ENCODE results near the gene IQSEC1.

IQSEC1 gene

DNA sequence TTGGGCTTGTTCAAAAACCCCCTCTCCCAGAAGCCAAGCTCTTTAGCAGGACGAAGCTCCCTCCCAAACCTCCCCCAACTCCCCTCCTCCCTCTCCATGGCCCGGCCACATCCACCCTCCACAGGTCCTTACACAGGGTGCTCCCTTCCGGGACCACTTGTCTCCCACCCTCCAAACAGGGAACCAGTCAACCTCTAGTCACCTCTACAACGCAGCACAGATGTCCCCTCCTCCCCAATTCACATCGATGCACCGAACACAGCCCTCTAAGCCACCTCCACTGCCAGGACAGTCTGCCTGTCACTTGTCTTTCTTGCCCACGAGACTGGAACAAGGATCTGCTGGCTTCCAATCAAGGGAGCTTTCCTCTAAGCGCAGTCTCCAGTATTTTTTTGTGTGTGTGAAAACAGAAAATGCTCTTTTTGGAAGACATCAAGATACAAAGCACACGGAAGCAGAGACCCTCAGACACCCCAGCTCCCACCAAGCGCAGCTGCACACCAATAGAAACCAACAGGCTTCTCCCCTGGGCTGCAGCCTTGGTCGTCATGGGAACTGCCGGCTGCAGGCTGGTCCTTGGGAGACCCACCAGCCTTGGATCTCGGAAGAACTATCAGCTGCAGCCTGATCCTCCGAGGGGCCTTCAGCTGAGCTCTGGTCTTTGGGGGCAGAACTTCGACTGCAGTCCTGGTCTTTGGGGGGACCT lies 26.5 kb downstream of the IQSEC1 start:
- no peak for FAIRE-seq

DNA sequence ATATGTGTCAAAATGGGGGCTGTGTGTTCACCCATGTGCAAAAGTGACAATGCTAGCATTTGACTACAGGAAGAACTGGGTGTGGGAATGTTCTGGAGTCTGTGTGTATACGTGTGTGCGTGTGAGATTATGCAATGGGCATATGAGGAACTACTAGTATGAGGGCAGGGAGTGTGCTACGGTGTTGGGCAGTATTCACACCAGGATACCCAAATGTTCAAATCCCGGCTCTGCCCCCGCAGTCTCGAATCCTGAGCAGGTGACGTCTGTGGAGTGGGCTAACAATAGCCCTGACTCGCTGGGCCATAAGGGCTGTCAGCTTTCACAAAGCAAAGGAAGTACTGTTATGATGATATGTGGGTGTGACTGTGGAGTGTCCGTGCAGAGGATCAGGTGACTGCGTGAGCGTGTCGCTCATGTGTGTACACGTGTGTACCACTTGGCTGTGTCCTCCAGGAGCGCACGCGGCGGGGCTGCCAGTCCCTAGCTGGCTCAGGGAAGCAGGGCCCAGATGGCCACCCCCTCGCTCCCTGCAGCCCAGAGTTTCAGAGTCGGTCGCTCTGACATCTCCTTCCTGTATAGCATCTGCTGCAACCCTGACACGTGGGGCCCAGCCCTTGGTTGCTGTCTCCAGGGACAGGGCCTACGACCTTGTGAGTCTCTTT lies 27.2 kb downstream of the IQSEC1 start:
- FAIRE-seq = no peak

DNA sequence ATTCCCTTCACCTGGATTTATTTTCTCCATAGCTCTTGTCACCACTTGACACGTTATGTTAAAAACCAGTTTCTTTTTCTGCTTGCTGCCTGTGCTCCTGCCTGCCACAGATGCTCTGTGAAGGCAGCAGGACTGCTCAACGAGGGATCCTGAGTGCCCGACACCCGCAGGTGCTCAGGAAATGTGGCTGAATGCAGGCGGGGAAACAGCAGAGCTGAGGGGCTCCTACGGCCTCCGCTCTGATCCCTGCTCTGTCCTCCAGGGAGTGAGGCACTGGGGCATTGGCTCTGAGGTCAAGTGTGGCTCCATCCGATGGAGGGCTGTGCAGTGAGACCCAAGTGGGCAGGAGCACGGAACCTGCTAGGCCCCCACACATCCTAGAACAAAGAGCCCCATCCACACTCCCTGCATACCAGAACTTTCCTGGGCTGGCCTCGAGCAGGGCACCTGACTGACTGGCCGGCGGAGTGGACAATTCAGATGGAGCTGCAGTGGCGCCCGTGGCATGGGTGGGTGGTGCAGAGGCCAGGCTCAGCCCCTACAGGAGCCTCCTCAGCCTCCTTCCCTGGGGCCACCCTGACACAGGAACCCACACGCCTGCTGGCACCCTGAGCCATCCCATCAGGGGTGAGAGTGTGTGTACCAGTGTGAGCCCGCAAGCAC lies 27.9 kb downstream of the IQSEC1 start:
- FAIRE-seq = no peak

DNA sequence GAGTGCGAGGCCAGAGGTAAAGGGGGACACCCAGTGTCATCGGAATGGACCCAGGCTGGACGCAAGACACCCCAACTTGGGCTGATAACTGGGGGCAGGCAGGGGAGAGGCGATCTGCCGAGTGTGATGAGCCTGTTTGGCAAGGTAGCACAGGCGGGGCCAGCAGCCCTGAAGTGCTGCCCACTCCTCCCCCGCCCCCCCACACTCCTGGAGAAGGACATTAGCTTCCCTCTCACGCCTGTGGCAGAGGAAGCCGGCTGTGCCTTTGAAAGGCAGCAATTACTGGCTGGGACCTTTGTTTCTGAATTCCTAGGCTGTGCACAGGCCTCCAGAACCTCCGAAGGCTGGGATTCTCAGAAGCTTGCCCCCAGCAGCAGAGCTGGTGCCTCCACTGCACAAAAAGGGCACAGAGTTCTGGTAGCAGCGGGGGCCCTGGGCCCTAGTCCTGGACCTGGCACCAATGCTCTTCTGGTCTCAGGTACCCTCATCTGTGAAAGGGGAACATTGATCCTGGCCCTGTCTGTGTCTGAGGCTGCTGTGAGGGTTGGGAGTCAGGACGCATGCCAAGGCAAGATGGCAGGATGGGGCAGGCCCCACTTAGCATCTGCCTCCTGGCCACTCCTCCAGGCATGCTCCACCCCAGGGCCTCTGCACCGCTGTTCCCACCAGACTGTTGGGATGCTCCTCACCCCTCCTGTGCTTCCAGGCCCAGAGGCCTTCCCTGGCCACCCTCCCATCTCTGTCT lies 28.6 kb downstream of the IQSEC1 start:
- FAIRE-seq = no peak

DNA sequence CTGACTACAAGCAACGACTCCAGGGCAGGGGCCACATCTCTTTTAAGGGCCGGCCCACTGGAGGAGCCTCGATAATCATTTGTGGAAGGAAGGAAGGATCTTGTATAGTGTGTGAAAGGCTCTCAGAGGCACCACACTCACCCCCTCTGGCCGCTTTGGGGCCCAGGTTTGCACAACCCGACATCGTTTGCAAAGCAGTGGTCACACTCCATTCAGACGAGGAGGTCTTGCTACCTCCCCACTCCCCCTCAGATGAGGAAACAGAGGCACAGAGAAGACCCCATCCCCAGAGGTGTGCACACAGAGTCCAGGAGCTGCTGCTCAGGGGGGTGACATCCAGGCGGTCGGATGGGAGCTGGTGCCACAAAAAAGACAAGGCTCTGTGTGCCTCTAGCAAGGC lies 29.6 kb downstream of the IQSEC1 start:
- no peak for FAIRE-seq

DNA sequence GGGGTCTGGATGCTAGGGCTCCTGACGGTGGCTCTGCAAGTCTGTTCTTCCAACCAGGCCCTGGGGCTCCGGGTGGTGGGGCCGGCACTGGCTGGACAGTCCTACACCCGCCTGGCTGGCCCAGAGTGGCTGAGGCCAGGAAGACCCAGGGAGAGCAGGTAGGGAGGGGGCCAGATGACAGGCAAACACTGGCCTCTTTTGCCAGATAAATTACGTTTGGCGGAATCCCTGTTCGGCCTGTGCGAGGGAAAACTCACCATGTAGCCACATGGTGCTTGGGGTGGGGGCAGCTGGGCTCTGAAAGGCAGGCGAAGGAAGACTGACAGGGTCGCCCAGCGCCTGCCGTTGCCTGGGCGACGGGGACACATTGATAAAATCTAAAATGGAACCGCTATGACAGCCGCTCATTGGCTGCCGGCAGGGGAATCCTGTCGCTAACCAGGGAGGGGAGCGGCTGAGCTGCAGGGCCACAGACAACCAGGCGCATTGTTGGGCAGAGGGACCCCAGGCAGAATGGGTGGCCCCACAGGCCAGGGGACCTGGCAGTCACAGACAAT lies 30.4 kb downstream of the IQSEC1 start:
- FAIRE-seq = no peak

DNA sequence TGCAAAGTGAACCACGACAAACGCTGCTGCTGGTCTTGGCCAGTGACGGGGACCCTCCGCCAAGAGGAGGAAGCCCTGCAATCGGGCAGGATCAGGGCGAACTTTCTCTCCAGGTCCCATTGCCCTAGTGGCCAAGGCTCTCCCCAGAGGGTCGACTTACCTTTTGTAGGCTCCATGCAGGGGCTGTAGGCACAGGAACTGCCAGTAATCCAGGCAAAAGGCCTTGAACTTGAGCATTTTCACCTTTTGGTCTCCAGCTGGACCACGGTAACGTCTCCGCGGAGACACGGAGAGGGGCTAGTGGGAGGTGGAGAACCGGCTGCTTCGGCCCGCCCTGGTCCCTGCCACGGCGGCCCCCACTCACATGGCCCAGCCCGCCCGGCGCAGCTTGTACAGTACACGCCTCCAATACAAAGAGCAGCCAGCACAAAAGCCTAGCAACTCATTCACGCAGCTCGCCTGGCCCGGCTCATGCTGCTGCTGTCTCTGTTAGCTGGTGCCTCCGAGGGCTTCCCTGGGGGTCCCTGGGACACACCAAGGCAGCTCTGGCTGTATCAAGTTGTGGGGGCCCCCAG lies 31.0 kb downstream of the IQSEC1 start:
- FAIRE-seq = no peak

DNA sequence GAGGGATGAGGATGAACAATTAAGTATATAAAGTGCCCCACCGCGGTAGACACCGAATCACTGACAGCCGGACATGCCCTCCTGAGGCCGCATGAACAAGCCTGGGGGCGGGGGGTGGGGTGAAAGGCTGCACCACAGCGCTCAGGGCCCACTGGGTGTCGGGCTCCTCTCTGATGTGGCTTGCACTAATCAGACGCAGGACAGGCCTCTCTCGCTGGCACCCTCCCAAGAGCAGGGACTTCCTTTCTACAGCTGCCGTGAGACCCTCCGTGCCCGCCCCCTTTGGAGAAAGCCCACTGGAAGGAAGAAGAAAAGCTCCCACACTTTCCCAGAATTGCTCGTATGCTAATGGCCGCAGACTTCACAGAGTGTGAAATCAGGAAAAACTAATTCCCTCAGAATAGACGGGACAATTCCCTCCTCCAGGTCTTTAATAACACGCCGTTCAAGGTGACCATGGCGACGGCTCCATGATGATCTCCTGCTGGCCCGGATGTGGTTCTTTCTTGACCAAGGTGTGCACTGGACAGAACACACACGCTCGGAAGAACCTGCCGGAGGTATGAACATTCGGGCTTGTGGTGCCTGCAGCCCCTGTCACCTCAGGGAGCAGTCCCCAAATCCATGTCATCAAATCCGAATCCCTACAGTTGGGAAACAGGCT lies 32.0 kb downstream of the IQSEC1 start:
- FAIRE-seq = no peak

DNA sequence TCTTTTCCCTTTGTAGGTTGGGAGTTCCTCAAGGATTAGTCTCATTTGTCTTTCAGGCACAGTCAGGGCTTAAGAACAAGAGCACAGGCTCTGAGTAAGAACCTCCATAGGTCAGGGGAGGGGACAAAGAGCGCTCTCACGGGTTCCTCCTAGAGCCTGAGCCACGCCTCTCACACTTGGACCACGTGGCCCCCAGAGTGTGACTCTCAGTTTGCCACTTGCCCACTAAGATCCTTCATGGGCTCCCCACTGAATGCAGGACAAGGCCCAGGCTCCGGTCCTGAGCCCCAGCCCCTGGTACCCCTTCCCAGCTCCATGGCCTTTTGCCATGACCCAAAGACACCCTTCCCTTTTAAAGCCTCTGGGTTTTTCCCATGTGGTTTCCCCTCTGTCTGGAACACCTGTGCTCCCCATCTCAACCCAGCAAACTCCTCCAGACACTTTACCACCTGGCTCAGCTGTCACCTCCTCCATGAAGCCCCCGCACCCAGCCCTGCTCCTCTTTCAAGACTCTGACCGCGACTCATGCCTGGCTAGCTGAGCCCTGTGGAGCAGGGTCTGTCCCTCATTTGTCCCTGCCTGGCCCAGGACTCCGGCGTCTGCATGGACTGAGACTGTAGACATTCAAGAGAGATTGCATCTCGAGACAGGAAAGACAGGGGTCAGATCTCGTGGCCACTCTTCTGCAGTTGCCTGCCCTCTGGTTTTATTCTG lies 32.7 kb downstream of the IQSEC1 start:
- no peak for FAIRE-seq

DNA sequence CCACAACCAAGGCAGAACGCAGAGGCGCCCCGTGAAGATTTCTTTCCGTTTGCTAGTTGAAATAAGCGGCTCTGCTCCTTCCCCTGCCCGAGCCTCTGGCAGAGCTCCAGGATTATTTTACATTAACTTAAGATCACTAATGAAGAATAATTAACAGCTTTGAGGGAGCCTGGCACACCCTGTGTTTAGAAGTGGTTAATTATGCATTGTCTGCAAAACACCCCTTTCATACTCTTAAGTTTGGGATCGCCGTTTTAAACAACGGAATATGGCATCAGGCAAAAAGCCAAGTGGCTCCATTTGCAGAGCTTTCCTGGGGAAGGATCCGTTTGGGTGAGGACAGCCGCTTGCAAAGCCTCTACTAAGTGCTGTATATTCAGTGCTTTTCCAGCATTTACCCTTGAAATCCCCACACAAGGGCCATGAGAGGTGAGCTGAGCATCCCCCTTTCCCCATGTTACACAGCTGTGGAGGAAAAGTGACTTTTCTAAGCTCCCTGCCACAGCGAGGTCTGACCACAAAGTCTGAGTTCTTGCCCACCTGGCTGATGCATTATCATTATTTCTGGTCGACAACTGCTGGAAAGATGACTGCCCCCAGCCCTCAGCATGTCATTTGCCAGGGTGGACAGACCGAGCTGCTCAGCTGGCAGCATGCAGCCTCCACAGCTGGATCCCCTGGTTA lies 33.9 kb downstream of the IQSEC1 start:
- no peak for FAIRE-seq

DNA sequence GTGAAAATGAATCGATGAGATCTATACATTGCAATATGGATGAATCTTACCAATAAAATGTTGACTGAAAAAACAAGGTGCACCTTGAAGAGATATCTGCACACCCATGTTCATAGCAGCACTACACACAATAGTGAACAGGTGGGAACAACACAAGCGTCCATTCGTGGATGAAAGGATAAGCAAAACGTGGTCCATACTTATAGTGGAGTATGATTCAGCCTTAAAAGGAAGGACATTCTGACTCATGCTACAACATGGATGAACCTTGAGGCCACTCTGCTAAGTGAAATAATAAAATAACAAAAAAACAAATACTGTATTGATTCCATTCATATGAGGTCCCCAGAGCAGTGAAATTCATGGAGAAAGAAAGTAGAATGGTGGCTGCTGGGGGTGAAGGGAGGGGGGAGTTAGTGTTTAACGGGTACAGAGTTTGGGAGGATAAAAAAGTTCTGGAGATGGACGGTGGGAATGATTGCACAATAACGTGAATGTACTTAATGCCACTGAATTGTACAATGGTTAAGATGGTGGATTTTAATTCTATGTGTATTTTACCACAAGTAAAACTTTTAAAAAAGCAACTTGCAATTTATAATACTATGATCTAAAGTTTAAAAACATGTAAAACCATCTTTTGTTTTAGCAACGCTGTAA lies 35.6 kb downstream of the IQSEC1 start:
- no peak for FAIRE-seq

DNA sequence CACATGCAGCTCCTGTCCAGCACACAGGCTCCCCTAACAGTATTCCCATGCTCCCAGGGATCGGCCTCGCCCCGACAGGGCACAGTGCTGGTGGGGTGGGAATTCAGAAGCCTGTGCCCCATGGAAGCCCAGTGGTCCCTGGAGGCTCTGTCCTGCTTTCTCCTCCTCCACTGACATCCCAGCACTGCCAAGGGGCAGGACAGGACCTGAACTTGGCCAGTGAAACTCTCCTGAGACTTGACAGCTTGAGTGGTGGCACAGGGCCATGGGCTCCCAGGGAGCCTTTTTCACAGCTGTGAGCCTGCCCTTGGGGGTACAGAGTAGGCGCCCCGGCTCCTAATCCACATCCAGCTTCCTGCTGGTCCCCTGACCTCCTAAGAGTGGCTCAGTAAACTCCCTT lies 38.4 kb downstream of the IQSEC1 start:
- FAIRE-seq = no peak

DNA sequence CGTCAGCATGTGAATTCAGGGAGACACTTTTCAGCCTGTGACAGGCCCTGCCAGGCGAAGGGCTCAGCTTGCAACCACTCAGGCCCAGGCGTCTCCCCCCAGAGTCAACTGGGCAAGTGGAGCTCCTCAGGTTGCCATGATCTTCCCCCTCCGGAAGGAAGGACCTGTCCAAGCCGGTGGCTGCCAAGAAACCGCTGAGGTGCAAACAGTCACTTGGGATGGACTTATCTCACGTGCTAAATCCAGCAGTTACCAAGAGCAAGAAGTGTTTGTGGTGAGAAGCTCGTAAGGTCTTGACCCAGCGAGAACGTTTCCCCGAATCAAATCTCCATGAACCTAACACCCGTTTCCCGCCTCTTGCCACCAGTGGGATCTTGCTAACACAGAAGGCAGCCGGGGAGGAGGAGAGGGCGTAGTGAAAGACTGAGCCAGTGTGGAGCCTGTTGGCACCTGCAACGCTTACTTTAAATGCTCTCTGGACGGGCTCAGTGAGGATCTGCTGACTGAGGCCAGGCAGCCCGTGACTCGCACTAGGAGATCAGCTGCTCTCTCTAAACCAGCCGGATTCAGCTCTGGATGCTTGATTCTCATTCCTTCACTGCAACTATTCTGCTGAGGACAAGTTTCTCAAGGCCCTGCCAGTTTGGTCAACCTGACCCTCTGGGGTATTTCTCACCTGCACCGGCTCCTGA lies 39.0 kb downstream of the IQSEC1 start:
- no peak for FAIRE-seq

DNA sequence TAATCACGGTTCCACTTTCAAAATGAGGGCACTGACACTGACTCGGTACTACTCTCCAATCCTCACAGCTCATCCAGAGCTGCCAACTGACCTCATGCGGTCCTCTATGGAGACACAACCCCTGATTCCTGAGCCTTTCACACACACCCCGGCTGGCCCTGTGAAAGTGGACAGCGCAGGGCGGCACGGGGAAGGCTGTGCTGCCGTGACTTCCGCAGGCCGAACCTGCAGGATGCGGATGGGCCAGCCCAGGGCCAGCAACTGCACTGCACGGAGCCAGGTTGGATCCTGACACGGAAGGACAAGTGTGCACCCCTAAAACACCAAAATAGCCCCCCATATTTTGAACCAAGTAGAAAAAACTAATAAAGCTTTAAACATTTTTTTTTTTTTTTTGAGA lies 41.0 kb downstream of the IQSEC1 start:
- FAIRE-seq = no peak

DNA sequence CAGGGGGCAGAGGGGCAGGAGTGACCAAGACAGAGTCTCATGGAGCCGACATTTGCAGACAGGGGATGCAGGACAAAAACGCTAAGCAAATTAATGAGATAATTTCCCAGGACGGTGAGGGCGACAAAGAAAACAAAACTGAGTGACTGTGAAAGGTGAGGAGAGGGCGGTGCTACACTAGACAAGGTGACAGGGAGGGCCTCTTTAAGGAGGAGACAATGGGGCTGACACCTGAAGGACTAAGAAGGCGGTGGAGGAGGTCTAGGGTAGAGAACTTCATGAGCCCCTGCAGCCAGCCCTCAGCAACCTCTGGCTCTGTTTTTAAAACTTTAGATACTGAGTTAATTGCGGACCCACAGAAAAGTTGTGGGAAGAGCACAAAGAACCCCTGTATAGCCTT lies 41.6 kb downstream of the IQSEC1 start:
- FAIRE-seq = no peak

DNA sequence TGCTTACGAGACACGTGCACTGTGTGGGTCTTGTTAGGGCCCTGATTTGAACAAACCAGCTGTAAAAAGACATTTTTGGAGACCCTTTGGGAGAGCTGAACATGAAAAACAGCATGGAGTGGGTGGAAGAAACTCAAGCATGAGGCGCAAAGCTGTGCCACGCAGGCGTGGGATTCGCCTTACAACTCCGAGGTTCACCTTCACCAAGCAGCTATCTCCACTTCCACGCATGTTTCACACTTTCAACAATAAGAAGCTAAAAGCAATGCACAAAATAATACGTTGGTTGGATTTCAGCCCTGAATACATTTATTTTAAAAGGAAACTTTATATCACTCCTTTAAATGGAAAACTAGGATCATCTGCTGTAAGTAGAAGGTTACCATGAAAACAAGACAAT lies 42.5 kb downstream of the IQSEC1 start:
- no peak for FAIRE-seq

DNA sequence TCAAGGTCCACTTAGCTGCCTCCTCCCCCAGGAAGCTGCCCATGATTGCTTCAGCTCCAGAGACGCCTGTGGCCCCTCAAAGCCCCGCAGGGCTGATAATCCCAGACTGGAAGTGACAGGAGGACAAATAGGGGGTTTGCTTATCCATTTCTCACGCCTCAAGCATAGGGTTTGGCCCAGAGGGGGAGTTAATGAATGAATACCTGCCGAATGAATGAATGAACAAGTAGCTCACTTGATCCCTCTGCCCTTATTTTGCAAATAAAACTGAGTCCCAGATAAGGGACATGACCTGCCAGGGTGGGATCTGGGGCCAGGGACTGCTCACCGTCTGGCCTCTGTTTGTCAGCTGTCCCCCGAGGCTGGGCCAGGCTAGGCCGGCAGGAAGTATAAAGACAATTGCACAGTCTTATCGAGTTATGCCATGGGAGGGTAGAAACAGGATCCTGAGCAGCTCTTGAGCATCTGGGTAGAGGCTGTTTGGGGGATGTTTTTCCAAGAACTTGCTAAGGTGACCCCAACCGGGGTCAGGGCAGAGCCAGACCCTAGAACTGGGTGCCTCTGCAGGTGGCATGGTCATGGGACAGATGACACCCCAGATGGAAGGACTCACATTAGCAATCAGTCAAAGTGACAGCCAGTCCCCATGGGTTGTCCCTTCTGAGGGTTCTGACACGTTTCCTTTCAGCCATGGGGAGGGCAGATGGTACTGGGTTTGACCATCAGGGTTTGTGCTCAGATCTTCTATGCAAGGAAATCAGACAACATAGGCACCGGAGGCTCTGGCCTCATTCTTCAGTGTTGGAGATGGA lies 45.0 kb downstream of the IQSEC1 start:
- FAIRE-seq = no peak

DNA sequence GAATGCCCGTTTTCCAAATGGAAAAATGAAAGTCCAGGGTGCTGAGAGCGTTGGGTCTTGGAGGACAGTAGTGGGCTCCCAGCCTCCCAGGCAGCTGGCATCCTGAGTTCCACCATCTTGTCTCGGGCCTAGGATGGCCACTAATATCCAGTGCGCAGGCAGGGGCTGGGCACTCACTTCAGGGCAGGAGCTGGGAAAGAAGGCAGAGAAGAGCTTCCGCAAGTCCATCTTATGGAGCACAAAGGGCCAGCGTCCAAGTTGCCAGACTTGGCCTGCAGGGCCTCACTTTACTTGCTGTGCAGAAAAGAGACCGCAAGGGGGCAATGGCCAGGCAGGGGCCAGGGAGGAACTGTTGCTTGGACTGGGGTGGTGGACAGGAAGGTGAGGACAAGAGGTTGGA lies 46.1 kb downstream of the IQSEC1 start:
- FAIRE-seq = no peak

DNA sequence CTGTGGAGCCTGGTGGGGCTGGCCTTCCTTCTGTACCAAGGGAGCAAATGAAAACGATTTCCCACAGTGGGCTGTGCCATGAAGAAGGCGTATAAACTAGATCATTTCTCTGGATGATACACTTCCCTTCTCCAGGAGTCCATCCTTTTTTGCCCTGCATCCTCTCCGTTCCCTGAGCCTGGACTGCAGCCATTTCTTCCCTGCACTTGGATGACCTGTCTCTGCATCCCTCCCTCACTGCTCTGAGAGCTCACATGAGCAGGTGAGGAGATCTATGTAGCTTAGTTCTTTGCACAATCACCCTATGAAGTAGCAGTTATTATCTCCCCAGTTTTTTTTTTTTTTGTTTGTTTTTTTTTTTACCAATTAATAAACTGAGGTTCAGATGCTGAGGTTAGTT lies 46.7 kb downstream of the IQSEC1 start:
- no peak for FAIRE-seq

Measured in A204.1 (cell line).